ENCODE results near the gene AUH. TPM values are rescaled to one million over a fixed set of nuclear protein-coding genes. Genes with fewer than 3 reads are reported as not detected.

Gene AUH
- total RNA-seq, 2 donors from 2014 or later = 23.0 to 23.5 TPM

DNA sequence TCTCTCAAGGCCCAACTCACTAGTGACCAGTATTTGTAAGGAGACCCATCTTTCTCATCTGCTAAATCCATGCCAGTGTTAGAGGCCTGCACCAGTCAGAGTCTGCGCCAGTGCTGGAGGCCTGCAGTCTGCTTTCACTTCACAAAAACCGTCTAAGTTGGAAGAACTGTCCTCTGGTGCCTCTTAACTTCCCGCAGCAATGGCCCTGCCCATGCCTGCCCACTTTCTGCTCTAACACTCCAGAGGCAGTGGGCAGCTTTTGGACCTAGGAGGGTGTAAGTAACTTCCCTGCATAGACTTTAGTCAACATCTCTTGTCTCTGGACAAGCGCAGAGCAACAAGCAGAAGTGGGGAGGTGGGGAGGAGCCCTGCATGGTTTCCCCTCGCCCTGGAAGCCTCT is 152.9 kb downstream of the AUH start:
- Histone ChIP-seq H3K4me1 (ENCODE audit: control insufficient read depth, insufficient read depth, low read length) (no peaks in the 10 kb centered on the region), H3K9ac (ENCODE audit: extremely low read depth, low read length, poor library complexity, severe bottlenecking) (no peak overlapping the region), H3K4me3 (ENCODE audit: low read length) (no peak overlapping the region), H3K27ac (ENCODE audit: low read depth, low read length) (no peak overlapping the region), H3K9me3 (ENCODE audit: control insufficient read depth, low read length) (no peaks in the 10 kb centered on the region), H3K27me3 (ENCODE audit: control insufficient read depth, insufficient read depth, low read length, poor library complexity, severe bottlenecking) (no peaks in the 10 kb centered on the region), H3K36me3 (ENCODE audit: control insufficient read depth, insufficient read depth, low read length) (no peaks in the 10 kb centered on the region)
- no peak overlapping the region for H3K4me3 Mint-ChIP-seq
- 95 to 98% methylated on average over 4 to 5 of the region's 5 CpGs for WGBS, 2 experiments (ENCODE audit: insufficient coverage in 1 of 2, insufficient read length in 1 of 2)
- no peaks in the 10 kb centered on the region for H3K27me3 Mint-ChIP-seq (ENCODE audit: insufficient read depth)
- peaks cover 11% of the 10 kb centered on the region for H3K9me3 Mint-ChIP-seq
- TF ChIP-seq, protein P1, sequence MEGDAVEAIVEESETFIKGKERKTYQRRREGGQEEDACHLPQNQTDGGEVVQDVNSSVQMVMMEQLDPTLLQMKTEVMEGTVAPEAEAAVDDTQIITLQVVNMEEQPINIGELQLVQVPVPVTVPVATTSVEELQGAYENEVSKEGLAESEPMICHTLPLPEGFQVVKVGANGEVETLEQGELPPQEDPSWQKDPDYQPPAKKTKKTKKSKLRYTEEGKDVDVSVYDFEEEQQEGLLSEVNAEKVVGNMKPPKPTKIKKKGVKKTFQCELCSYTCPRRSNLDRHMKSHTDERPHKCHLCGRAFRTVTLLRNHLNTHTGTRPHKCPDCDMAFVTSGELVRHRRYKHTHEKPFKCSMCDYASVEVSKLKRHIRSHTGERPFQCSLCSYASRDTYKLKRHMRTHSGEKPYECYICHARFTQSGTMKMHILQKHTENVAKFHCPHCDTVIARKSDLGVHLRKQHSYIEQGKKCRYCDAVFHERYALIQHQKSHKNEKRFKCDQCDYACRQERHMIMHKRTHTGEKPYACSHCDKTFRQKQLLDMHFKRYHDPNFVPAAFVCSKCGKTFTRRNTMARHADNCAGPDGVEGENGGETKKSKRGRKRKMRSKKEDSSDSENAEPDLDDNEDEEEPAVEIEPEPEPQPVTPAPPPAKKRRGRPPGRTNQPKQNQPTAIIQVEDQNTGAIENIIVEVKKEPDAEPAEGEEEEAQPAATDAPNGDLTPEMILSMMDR (conservative IDR thresholded peaks at IDR 0.05) = no peak
- H3K4me1 Mint-ChIP-seq = peaks cover 2% of the 10 kb centered on the region
- peaks cover 3% of the 10 kb centered on the region for H3K36me3 Mint-ChIP-seq (ENCODE audit: low read depth)
- DNase-seq = no peak
- H3K27ac Mint-ChIP-seq = no peak overlapping the region

DNA sequence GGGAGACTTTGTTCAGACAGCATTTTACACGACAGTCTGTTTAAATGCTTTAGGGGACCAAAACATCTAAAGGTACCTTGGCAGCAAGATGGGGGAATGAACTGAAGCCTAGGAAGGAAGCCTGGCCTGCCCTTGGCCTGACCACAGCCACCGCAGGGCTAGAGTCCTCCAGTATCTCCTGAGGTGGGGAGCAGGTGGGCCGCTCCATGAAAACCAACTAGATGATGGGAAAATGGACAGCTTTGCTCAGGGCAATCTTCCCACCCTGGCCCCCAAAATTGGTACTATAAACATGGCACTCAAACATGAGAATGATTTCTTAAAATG is 153.3 kb downstream of the AUH start:
- Mint-ChIP-seq H3K4me3 (no peak overlapping the region), H3K27me3 (ENCODE audit: insufficient read depth) (no peaks in the 10 kb centered on the region), H3K36me3 (ENCODE audit: low read depth) (peaks cover 3% of the 10 kb centered on the region), H3K9me3 (peaks cover 13% of the 10 kb centered on the region), H3K27ac (no peak overlapping the region), H3K4me1 (peaks cover 3% of the 10 kb centered on the region)
- H3K27me3 ChIP-seq (ENCODE audit: control insufficient read depth, insufficient read depth, low read length, poor library complexity, severe bottlenecking) = no peaks in the 10 kb centered on the region
- H3K36me3 ChIP-seq (ENCODE audit: control insufficient read depth, insufficient read depth, low read length) = no peaks in the 10 kb centered on the region
- WGBS, 2 experiments (ENCODE audit: insufficient coverage in 1 of 2, insufficient read length in 1 of 2) = 62 to 80% methylated on average over 3 of the region's 3 CpGs
- no peak for DNase-seq
- H3K27ac ChIP-seq (ENCODE audit: low read depth, low read length) = no peak overlapping the region
- TF ChIP-seq, protein P1 (conservative IDR thresholded peaks at IDR 0.05) = no peak
- H3K4me3 ChIP-seq (ENCODE audit: low read length) = no peak overlapping the region
- H3K9ac ChIP-seq (ENCODE audit: extremely low read depth, low read length, poor library complexity, severe bottlenecking) = no peak overlapping the region
- no peaks in the 10 kb centered on the region for H3K4me1 ChIP-seq (ENCODE audit: control insufficient read depth, insufficient read depth, low read length)
- peaks cover 2% of the 10 kb centered on the region for H3K9me3 ChIP-seq (ENCODE audit: control insufficient read depth, low read length)

DNA sequence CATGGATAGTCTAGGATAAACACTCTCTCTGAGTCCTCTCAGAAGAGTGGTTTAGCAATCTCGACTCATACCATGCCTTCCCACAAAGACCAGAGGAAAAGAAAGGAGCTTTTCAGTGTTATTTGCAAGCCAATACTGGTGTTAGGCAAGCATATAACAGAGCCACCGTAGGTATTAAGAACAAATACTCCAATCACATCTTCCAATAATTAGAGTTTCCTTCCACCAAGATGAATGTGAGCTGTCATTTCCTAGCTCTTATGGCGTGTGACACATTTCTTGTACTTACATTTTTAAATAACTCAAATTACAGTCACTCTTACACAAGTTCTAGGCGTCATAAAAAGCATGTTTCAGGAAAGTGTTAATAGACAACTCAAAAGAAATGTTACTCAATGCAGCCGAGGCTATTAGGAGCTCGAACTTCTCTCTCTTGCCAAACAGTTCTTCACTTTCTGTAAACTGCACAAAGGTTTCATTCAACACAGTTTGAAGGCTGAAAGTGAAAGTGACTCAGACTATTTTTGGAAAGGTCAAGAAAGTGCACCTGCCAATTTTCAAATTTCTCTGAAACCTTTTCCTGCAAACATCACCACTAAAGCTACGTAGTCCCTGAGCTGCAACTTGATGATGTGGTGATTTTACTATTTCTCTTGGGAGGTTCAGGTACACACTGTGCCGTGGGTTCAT is 153.8 kb downstream of the AUH start:
- H3K4me1 Mint-ChIP-seq = peaks cover 3% of the 10 kb centered on the region
- DNase-seq = no peak
- peaks cover 3% of the 10 kb centered on the region for H3K36me3 Mint-ChIP-seq (ENCODE audit: low read depth)
- H3K4me3 ChIP-seq (ENCODE audit: low read length) = no peak overlapping the region
- no peaks in the 10 kb centered on the region for H3K27me3 ChIP-seq (ENCODE audit: control insufficient read depth, insufficient read depth, low read length, poor library complexity, severe bottlenecking)
- H3K4me3 Mint-ChIP-seq = no peak overlapping the region
- H3K4me1 ChIP-seq (ENCODE audit: control insufficient read depth, insufficient read depth, low read length) = no peaks in the 10 kb centered on the region
- no peak overlapping the region for H3K27ac ChIP-seq (ENCODE audit: low read depth, low read length)
- WGBS, 2 experiments (ENCODE audit: insufficient coverage in 1 of 2, insufficient read length in 1 of 2) = 89 to 90% methylated on average over 7 to 8 of the region's 8 CpGs
- peaks cover 7% of the 10 kb centered on the region for H3K9me3 ChIP-seq (ENCODE audit: control insufficient read depth, low read length)
- no peak overlapping the region for H3K9ac ChIP-seq (ENCODE audit: extremely low read depth, low read length, poor library complexity, severe bottlenecking)
- TF ChIP-seq, protein P1 (conservative IDR thresholded peaks at IDR 0.05) = no peak
- H3K27me3 Mint-ChIP-seq (ENCODE audit: insufficient read depth) = no peaks in the 10 kb centered on the region
- H3K36me3 ChIP-seq (ENCODE audit: control insufficient read depth, insufficient read depth, low read length) = no peaks in the 10 kb centered on the region
- peaks cover 16% of the 10 kb centered on the region for H3K9me3 Mint-ChIP-seq
- H3K27ac Mint-ChIP-seq = no peak overlapping the region

Measured in endodermal cell (in vitro differentiated cells).